Activated naive CD4-positive, alpha-beta T cell treated with anti-CD3 and anti-CD28 coated beads for 36 hours (primary cell): ENCODE data around the gene PALS1. TPM values are rescaled to one million over a fixed set of nuclear protein-coding genes. Genes with fewer than 3 reads are reported as not detected.
A peak's percentile ranks its signal among the peaks of the same experiment; 100 is the strongest.

Experiments
- CTCF ChIA-PET: fragments of 350-600 bp; sonication (Branson Sonifier 250); formaldehyde crosslinking; loops from one replicate; lab custom pipeline; 2021; ENCODE audit warnings: antibody characterized with exemption; lab: Charles Lee
- DNase-seq: peaks from one replicate; pipeline ENCODE4 v3.0.0-alpha.2; 2020
- H3K27ac Mint-ChIP-seq: one replicate; pipeline ENCODE4 v1.8.0; 2021; ENCODE audit warnings: mild to moderate bottlenecking, mixed read lengths
- H3K27me3 Mint-ChIP-seq: one replicate; pipeline ENCODE4 v1.8.0; 2021; ENCODE audit warnings: low read depth, mixed read lengths
- H3K36me3 Mint-ChIP-seq: one replicate; pipeline ENCODE4 v1.8.0; 2021; ENCODE audit warnings: low read depth, mixed read lengths
- H3K4me1 Mint-ChIP-seq: one replicate; pipeline ENCODE4 v1.8.0; 2021; ENCODE audit warnings: low read depth, mixed read lengths
- H3K4me3 Mint-ChIP-seq: one replicate; pipeline ENCODE4 v1.8.0; 2021; ENCODE audit warnings: mild to moderate bottlenecking, moderate library complexity, mixed read lengths
- H3K9me3 Mint-ChIP-seq: one replicate; pipeline ENCODE4 v1.8.0; 2021; ENCODE audit warnings: mixed read lengths
- intact Hi-C: fragments of 100-400 bp; cut with micrococcal nuclease; formaldehyde crosslinking; loops from one replicate; pipeline ENCODE4 v1.15.1; 2023
- total RNA-seq, 2 experiments: library from RNA; stranded (reverse); gene quantifications; one replicate each; pipeline ENCODE4 v1.2.3, GENCODE V29; 2021

PALS1 gene
- 1 to 10 TPM; 6.6 to 7.6 TPM for total RNA-seq

- Mint-ChIP-seq H3K9me3 (no peaks in the 10 kb centered on the region), H3K36me3 (no peaks in the 10 kb centered on the region), H3K27ac (peak within 1 kb of the TSS; percentile 86), H3K4me3 (peak within 1 kb of the TSS; percentile 85), H3K27me3 (peaks cover 2% of the 10 kb centered on the region), H3K4me1 (peaks cover 19% of the 10 kb centered on the region)
- CTCF ChIA-PET = interaction anchor here (1.3 to 1.8 kb wide), 2 partner anchors 44 to 118 kb away, joined by 4 to 5 read pairs; partner anchors contain the start of genes ATP6V1D and EIF2S1
- intact Hi-C loops = loop anchor here (1.0 to 5.0 kb wide), 6 partner anchors 52 to 733 kb away; partner anchors contain the start of genes EIF2S1, GARIN2, GPHN and RAD51B
- DNase-seq = peak; percentile 81
These were observed at the start of gene PALS1 for GRCh38 chr14:67241411-67242167. PALS1 (plus strand) TSS chr14:67241435; CDS start chr14:67279171, 37,736 bp downstream.

GRCh38 chr14:67191768-67192290, 49.4 kb upstream of the PALS1 start:
- CTCF ChIA-PET = interaction anchor here (0.9 to 1.2 kb wide), 3 partner anchors 25 to 789 kb away, joined by 3 to 5 read pairs (median 4); no protein-coding TSS in a partner anchor
- intact Hi-C loops = loop anchor here (5.0 kb wide), 1 partner anchor 35 kb away; no protein-coding TSS in a partner anchor
- no peak overlapping the region for H3K27ac Mint-ChIP-seq

GRCh38 chr14:67192366-67192765, 48.9 kb upstream of the PALS1 start:
- DNase-seq = no peak
- Mint-ChIP-seq H3K27me3 (peaks cover 3% of the 10 kb centered on the region), H3K4me3 (no peak overlapping the region), H3K27ac (no peak overlapping the region), H3K4me1 (peaks cover 11% of the 10 kb centered on the region), H3K36me3 (no peaks in the 10 kb centered on the region), H3K9me3 (no peaks in the 10 kb centered on the region)
- CTCF ChIA-PET = interaction anchor here (0.9 to 1.2 kb wide), 2 partner anchors 93 to 790 kb away, joined by 3 to 5 read pairs; no protein-coding TSS in a partner anchor
- intact Hi-C loops = loop anchor here (5.0 kb wide), 1 partner anchor 35 kb away; no protein-coding TSS in a partner anchor

More at GRCh38 chr14:67191768-67192290, 49.4 kb upstream of the PALS1 start:
- Mint-ChIP-seq H3K9me3 (no peaks in the 10 kb centered on the region), H3K27me3 (peaks cover 3% of the 10 kb centered on the region), H3K36me3 (no peaks in the 10 kb centered on the region), H3K4me3 (no peak overlapping the region), H3K4me1 (peaks cover 11% of the 10 kb centered on the region)
- no peak for DNase-seq

GRCh38 chr14:67195279-67195678, 46.0 kb upstream of the PALS1 start:
- Mint-ChIP-seq H3K27ac (no peak overlapping the region), H3K4me3 (no peak overlapping the region), H3K27me3 (peaks cover 3% of the 10 kb centered on the region), H3K9me3 (no peaks in the 10 kb centered on the region), H3K4me1 (no peaks in the 10 kb centered on the region), H3K36me3 (no peaks in the 10 kb centered on the region)
- intact Hi-C loops = no loop called here
- DNase-seq = no peak
- CTCF ChIA-PET = no interaction called here

- H3K36me3 Mint-ChIP-seq = no peaks in the 10 kb centered on the region
- no peak for DNase-seq
- H3K27ac Mint-ChIP-seq = no peak overlapping the region
- intact Hi-C loops = no loop called here
- peaks cover 5% of the 10 kb centered on the region for H3K27me3 Mint-ChIP-seq
- H3K4me3 Mint-ChIP-seq = no peak overlapping the region
- H3K9me3 Mint-ChIP-seq = no peaks in the 10 kb centered on the region
- H3K4me1 Mint-ChIP-seq = no peaks in the 10 kb centered on the region
- CTCF ChIA-PET = interaction anchor here (0.8 kb wide), 1 partner anchor 32 kb away, joined by 4 read pairs; no protein-coding TSS in a partner anchor
These were observed 42.2 kb upstream of the PALS1 start for GRCh38 chr14:67199016-67199415.

GRCh38 chr14:67207810-67208209, 33.4 kb upstream of the PALS1 start:
- no peak overlapping the region for H3K4me3 Mint-ChIP-seq
- H3K27me3 Mint-ChIP-seq = no peaks in the 10 kb centered on the region
- no peak overlapping the region for H3K27ac Mint-ChIP-seq
- intact Hi-C loops = no loop called here
- H3K36me3 Mint-ChIP-seq = no peaks in the 10 kb centered on the region
- no peaks in the 10 kb centered on the region for H3K9me3 Mint-ChIP-seq
- DNase-seq = no peak
- CTCF ChIA-PET = no interaction called here
- no peaks in the 10 kb centered on the region for H3K4me1 Mint-ChIP-seq

GRCh38 chr14:67218126-67218525, 23.1 kb upstream of the PALS1 start:
- no peaks in the 10 kb centered on the region for H3K27me3 Mint-ChIP-seq
- H3K9me3 Mint-ChIP-seq = no peaks in the 10 kb centered on the region
- no peak overlapping the region for H3K27ac Mint-ChIP-seq
- intact Hi-C loops = no loop called here
- no peaks in the 10 kb centered on the region for H3K36me3 Mint-ChIP-seq
- H3K4me3 Mint-ChIP-seq = no peak overlapping the region
- CTCF ChIA-PET = no interaction called here
- no peak for DNase-seq
- H3K4me1 Mint-ChIP-seq = no peaks in the 10 kb centered on the region

GRCh38 chr14:67221248-67221981, 19.8 kb upstream of the PALS1 start:
- no peak for DNase-seq
- Mint-ChIP-seq H3K27me3 (peaks cover 6% of the 10 kb centered on the region), H3K4me1 (no peaks in the 10 kb centered on the region), H3K4me3 (no peak overlapping the region), H3K36me3 (no peaks in the 10 kb centered on the region), H3K9me3 (no peaks in the 10 kb centered on the region), H3K27ac (no peak overlapping the region)
- intact Hi-C loops = no loop called here
- CTCF ChIA-PET = interaction anchor here (0.6 to 1.0 kb wide), 2 partner anchors 10 to 185 kb away, joined by 3 to 4 read pairs; no protein-coding TSS in a partner anchor

- no peaks in the 10 kb centered on the region for H3K4me1 Mint-ChIP-seq
- H3K27me3 Mint-ChIP-seq = peaks cover 7% of the 10 kb centered on the region
- no peak overlapping the region for H3K27ac Mint-ChIP-seq
- no peak overlapping the region for H3K4me3 Mint-ChIP-seq
- no peaks in the 10 kb centered on the region for H3K9me3 Mint-ChIP-seq
- CTCF ChIA-PET = interaction anchor here (1.0 kb wide), 1 partner anchor 9 kb away, joined by 3 read pairs; no protein-coding TSS in a partner anchor
- intact Hi-C loops = no loop called here
- DNase-seq = no peak
- no peaks in the 10 kb centered on the region for H3K36me3 Mint-ChIP-seq
These were observed 19.3 kb upstream of the PALS1 start for GRCh38 chr14:67221982-67222328.

GRCh38 chr14:67225523-67225922, 15.7 kb upstream of the PALS1 start:
- Mint-ChIP-seq H3K27me3 (peaks cover 7% of the 10 kb centered on the region), H3K4me3 (no peak overlapping the region), H3K4me1 (no peaks in the 10 kb centered on the region), H3K9me3 (no peaks in the 10 kb centered on the region), H3K27ac (no peak overlapping the region), H3K36me3 (no peaks in the 10 kb centered on the region)
- CTCF ChIA-PET = no interaction called here
- intact Hi-C loops = loop anchor here (5.0 kb wide), 1 partner anchor 33 kb away; no protein-coding TSS in a partner anchor
- no peak for DNase-seq

- Mint-ChIP-seq H3K27me3 (peaks cover 7% of the 10 kb centered on the region), H3K4me1 (no peaks in the 10 kb centered on the region), H3K27ac (no peak overlapping the region), H3K4me3 (no peak overlapping the region), H3K9me3 (no peaks in the 10 kb centered on the region), H3K36me3 (no peaks in the 10 kb centered on the region)
- CTCF ChIA-PET = interaction anchor here (2.3 kb wide), 1 partner anchor 24 kb away, joined by 5 read pairs; no protein-coding TSS in a partner anchor
- DNase-seq = no peak
- intact Hi-C loops = loop anchor here (5.0 kb wide), 1 partner anchor 36 kb away; no protein-coding TSS in a partner anchor
These were observed 12.8 kb upstream of the PALS1 start for GRCh38 chr14:67228325-67228984.
